ENCODE results near the gene HMCN1.

Gene HMCN1

DNA sequence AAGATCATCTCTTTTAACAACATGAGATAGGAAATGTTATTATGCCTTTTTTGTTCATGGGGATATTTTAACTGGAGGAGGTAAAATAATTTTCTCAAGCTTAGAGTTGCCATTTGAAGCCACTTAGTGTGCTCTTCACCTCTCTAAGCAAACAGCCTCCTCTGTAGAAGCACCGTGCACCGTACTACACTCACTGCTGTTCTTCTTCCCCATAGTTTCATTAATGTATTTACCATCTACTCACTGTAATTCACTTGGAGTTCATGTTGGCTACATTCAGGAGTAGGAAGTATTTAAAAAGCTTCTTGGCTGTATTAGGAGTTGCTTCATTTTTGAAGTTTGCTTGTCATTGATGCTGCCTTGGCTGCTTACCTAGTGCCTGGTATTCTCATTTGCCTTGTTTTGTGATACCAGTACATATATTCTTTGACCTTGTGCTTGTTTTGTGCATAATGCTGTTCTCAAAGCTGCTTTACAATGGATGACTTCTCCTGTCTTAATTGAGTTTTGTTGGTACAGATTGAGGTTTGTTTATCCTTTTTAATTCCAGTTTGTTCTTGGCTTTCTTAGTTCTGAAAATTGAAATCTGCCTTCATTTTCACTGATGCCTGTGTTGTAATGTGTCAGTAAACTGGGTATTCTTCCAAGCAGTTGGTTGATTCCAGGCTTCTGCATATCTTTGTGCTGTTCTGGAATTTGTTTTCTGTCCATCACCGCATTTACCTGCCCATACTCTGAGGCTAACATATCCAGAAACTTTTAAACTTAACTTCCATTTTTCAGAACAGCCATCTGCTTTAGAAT, 240.4 kb downstream of the HMCN1 start:
- Histone ChIP-seq H3K27ac (ENCODE audit: low read depth, low read length) (no peak overlapping the region), H3K4me2 (ENCODE audit: low read depth, low read length, poor library complexity, severe bottlenecking) (no peak overlapping the region)
- TF ChIP-seq, protein P1, sequence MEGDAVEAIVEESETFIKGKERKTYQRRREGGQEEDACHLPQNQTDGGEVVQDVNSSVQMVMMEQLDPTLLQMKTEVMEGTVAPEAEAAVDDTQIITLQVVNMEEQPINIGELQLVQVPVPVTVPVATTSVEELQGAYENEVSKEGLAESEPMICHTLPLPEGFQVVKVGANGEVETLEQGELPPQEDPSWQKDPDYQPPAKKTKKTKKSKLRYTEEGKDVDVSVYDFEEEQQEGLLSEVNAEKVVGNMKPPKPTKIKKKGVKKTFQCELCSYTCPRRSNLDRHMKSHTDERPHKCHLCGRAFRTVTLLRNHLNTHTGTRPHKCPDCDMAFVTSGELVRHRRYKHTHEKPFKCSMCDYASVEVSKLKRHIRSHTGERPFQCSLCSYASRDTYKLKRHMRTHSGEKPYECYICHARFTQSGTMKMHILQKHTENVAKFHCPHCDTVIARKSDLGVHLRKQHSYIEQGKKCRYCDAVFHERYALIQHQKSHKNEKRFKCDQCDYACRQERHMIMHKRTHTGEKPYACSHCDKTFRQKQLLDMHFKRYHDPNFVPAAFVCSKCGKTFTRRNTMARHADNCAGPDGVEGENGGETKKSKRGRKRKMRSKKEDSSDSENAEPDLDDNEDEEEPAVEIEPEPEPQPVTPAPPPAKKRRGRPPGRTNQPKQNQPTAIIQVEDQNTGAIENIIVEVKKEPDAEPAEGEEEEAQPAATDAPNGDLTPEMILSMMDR (IDR thresholded peaks at IDR 0.05; ENCODE audit: insufficient read depth, low read length, poor library complexity, severe bottlenecking) = no peak
- TF ChIP-seq EZH2phosphoT487 (conservative IDR thresholded peaks at IDR 0.05; ENCODE audit: low read length) = no peak

DNA sequence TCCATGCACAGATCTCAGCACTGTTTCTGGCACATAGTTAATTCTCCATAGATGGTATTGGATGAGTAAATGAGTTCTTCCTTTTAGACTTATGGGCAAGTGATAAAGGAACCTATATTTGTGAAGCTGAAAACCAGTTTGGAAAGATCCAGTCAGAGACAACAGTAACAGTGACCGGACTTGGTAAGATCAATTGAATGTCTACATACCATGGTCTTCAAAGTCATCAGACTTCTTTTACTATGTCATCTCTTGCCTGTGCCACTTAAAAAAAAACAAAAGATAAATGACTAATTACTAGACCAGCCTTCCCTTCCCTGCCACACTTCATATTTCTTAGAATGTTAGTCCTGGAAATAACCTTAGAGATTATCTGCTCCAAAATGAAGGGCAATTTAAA, 246.7 kb downstream of the HMCN1 start:
- H3K79me2 ChIP-seq (ENCODE audit: insufficient read depth, low read length) = no peaks in the 10 kb centered on the region
- H3F3A ChIP-seq (ENCODE audit: insufficient read depth) = no peaks in the 10 kb centered on the region
- no peaks in the 10 kb centered on the region for H3K36me3 ChIP-seq (ENCODE audit: low read length)
- no peak overlapping the region for H3K4me2 ChIP-seq (ENCODE audit: low read depth, low read length, poor library complexity, severe bottlenecking)
- H3K27ac ChIP-seq (ENCODE audit: low read depth, low read length) = no peak overlapping the region
- H2AFZ ChIP-seq (ENCODE audit: low read depth, low read length, severe bottlenecking) = no peak overlapping the region
- H4K20me1 ChIP-seq (ENCODE audit: low read depth, low read length) = no peaks in the 10 kb centered on the region
- H3K4me3 ChIP-seq (ENCODE audit: insufficient read depth, low read length, poor library complexity, severe bottlenecking) = no peak overlapping the region
- no peak overlapping the region for H3K9ac ChIP-seq (ENCODE audit: low read length)
- TF ChIP-seq, protein P1 (IDR thresholded peaks at IDR 0.05; ENCODE audit: insufficient read depth, low read length, poor library complexity, severe bottlenecking) = no peak
- TF ChIP-seq EZH2phosphoT487 (conservative IDR thresholded peaks at IDR 0.05; ENCODE audit: low read length) = no peak
- no peaks in the 10 kb centered on the region for H3K9me2 ChIP-seq (replicated peaks; ENCODE audit: insufficient read depth, low read length)
- no peaks in the 10 kb centered on the region for H3K9me3 ChIP-seq (ENCODE audit: insufficient read depth, low read length)
- H3K27me3 ChIP-seq (ENCODE audit: low read length) = no peaks in the 10 kb centered on the region

More for the DNA sequence above, 240.4 kb downstream of the HMCN1 start:
- no peaks in the 10 kb centered on the region for H3K9me2 ChIP-seq (replicated peaks; ENCODE audit: insufficient read depth, low read length)
- no peaks in the 10 kb centered on the region for H3K79me2 ChIP-seq (ENCODE audit: insufficient read depth, low read length)
- H3F3A ChIP-seq (ENCODE audit: insufficient read depth) = no peaks in the 10 kb centered on the region
- H2AFZ ChIP-seq (ENCODE audit: low read depth, low read length, severe bottlenecking) = no peak overlapping the region
- H4K20me1 ChIP-seq (ENCODE audit: low read depth, low read length) = no peaks in the 10 kb centered on the region
- H3K9me3 ChIP-seq (ENCODE audit: insufficient read depth, low read length) = no peaks in the 10 kb centered on the region
- H3K4me3 ChIP-seq (ENCODE audit: insufficient read depth, low read length, poor library complexity, severe bottlenecking) = no peak overlapping the region
- H3K9ac ChIP-seq (ENCODE audit: low read length) = no peak overlapping the region
- H3K36me3 ChIP-seq (ENCODE audit: low read length) = no peaks in the 10 kb centered on the region
- no peaks in the 10 kb centered on the region for H3K27me3 ChIP-seq (ENCODE audit: low read length)

DNA sequence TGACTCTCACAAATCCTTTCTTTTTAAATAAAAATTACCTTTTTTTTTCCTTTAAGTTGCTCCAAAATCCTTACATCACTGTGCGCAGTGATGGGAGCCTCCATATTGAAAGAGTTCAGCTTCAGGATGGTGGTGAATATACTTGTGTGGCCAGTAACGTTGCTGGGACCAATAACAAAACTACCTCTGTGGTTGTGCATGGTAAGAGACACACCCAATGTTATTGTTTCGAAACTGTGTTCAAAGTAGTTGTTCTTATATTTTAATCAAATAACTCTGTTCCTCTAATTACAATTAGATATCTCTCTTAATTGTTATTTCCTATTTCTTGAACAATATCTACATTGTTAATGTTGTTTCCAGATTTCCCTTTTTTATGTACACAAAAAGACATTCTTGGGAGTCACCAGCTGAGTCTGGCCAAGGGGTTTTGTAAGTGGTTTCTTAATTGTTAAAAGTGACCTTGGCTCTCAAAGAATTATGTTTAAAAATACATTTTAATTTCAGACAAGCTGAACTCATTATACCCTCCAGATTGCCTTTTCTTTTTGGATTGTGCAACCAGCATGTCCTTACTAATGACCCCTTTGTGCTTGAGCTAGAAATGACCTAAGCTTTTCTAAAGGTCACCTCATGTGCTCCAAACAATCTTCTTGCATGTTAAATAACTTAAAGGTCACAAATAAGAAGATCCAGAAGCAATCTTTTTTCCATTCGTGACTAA, 250.1 kb downstream of the HMCN1 start:
- Histone ChIP-seq H3K4me3 (ENCODE audit: insufficient read depth, low read length, poor library complexity, severe bottlenecking) (no peak overlapping the region), H4K20me1 (ENCODE audit: low read depth, low read length) (no peaks in the 10 kb centered on the region), H3F3A (ENCODE audit: insufficient read depth) (no peaks in the 10 kb centered on the region), H3K27ac (ENCODE audit: low read depth, low read length) (no peak overlapping the region), H2AFZ (ENCODE audit: low read depth, low read length, severe bottlenecking) (no peak overlapping the region), H3K9me2 (replicated peaks; ENCODE audit: insufficient read depth, low read length) (no peaks in the 10 kb centered on the region), H3K4me2 (ENCODE audit: low read depth, low read length, poor library complexity, severe bottlenecking) (no peak overlapping the region), H3K36me3 (ENCODE audit: low read length) (no peaks in the 10 kb centered on the region), H3K9ac (ENCODE audit: low read length) (no peak overlapping the region), H3K9me3 (ENCODE audit: insufficient read depth, low read length) (no peaks in the 10 kb centered on the region), H3K79me2 (ENCODE audit: insufficient read depth, low read length) (no peaks in the 10 kb centered on the region), H3K27me3 (ENCODE audit: low read length) (no peaks in the 10 kb centered on the region)
- TF ChIP-seq, protein P1 (IDR thresholded peaks at IDR 0.05; ENCODE audit: insufficient read depth, low read length, poor library complexity, severe bottlenecking) = no peak
- no peak for TF ChIP-seq EZH2phosphoT487 (conservative IDR thresholded peaks at IDR 0.05; ENCODE audit: low read length)
